ENCODE results near the gene PSME2.
A peak's percentile ranks its signal among the peaks of the same experiment; 100 is the strongest.

Gene PSME2

GRCh38 chr14:24114532-24115421 is 31.6 kb downstream of the PSME2 start, which contains the start of the genes DCAF11 and NRL:
Gene DCAF11 (plus strand): TSS chr14:24114777. CDS start chr14:24115595, 818 bp downstream.
Gene NRL (minus strand): TSS chr14:24114949. CDS start chr14:24082848, 32,101 bp downstream.
- peak within 1 kb of the TSS; percentile 96 for H3K4me3 ChIP-seq (ENCODE audit: low read depth, low read length)
- DNase-seq (ENCODE audit: low read depth, low spot score): peak; percentile 99
- ChIA-PET POLR2A (interaction anchor here (0.6 to 2.6 kb wide), 16 partner anchors 9 to 193 kb away, joined by 3 to 44 read pairs (median 5); partner anchors contain the start of genes CHMP4A, EMC9, IPO4 and IRF9), CTCF (interaction anchor here (0.7 to 4.7 kb wide), 14 partner anchors 19 to 193 kb away, joined by 3 to 30 read pairs (median 4); partner anchors contain the start of genes CARMIL3, CIDEB, EMC9 and IRF9)
- TF ChIP-seq CTCF (IDR thresholded peaks at IDR 0.05; ENCODE audit: insufficient read depth, low read length, missing control alignments): no peak

GRCh38 chr14:24113801-24114531 is 32.4 kb downstream of the PSME2 start:
- TF ChIP-seq CTCF (IDR thresholded peaks at IDR 0.05; ENCODE audit: insufficient read depth, low read length, missing control alignments): no peak
- ChIA-PET POLR2A (interaction anchor here (0.9 to 2.6 kb wide), 14 partner anchors 9 to 194 kb away, joined by 3 to 44 read pairs (median 6); partner anchors contain the start of genes EMC9, IRF9, PCK2 and PSME1), CTCF (interaction anchor here (0.6 to 4.7 kb wide), 13 partner anchors 17 to 194 kb away, joined by 3 to 30 read pairs (median 4); partner anchors contain the start of genes CARMIL3, CIDEB, EMC9 and IRF9)
- peak overlapping the region; percentile 73 for H3K4me3 ChIP-seq (ENCODE audit: low read depth, low read length)
- no peak for DNase-seq (ENCODE audit: low read depth, low spot score)

GRCh38 chr14:24113379-24113800 is 33.0 kb downstream of the PSME2 start:
- TF ChIP-seq CTCF (IDR thresholded peaks at IDR 0.05; ENCODE audit: insufficient read depth, low read length, missing control alignments): no peak
- no peak for DNase-seq (ENCODE audit: low read depth, low spot score)
- POLR2A ChIA-PET: interaction anchor here (1.5 to 2.6 kb wide), 6 partner anchors 8 to 55 kb away, joined by 4 to 44 read pairs (median 8); partner anchors contain the start of genes PCK2, PSME2 and RNF31
- CTCF ChIA-PET: interaction anchor here (0.6 to 4.7 kb wide), 9 partner anchors 16 to 194 kb away, joined by 3 to 30 read pairs (median 3); partner anchors contain the start of genes CIDEB, IRF9 and RABGGTA
- peak overlapping the region; percentile 73 for H3K4me3 ChIP-seq (ENCODE audit: low read depth, low read length)

GRCh38 chr14:24110523-24110922 is 35.9 kb downstream of the PSME2 start:
- no peak for TF ChIP-seq CTCF (IDR thresholded peaks at IDR 0.05; ENCODE audit: insufficient read depth, low read length, missing control alignments)
- POLR2A ChIA-PET: no interaction called here
- no peak for DNase-seq (ENCODE audit: low read depth, low spot score)
- CTCF ChIA-PET: interaction anchor here (0.8 to 7.7 kb wide), 13 partner anchors 8 to 187 kb away, joined by 3 to 247 read pairs (median 15); partner anchors contain the start of genes CARMIL3, EMC9, IRF9 and PCK2
- no peak overlapping the region for H3K4me3 ChIP-seq (ENCODE audit: low read depth, low read length)

GRCh38 chr14:24110060-24110459 is 36.4 kb downstream of the PSME2 start:
- TF ChIP-seq CTCF (IDR thresholded peaks at IDR 0.05; ENCODE audit: insufficient read depth, low read length, missing control alignments): no peak
- ChIA-PET CTCF (interaction anchor here (0.8 to 7.7 kb wide), 13 partner anchors 10 to 187 kb away, joined by 3 to 247 read pairs (median 15); partner anchors contain the start of genes CARMIL3, EMC9, IRF9 and PCK2), POLR2A (no interaction called here)

More at GRCh38 chr14:24110060-24110459, 36.4 kb downstream of the PSME2 start:
- H3K4me3 ChIP-seq (ENCODE audit: low read depth, low read length): no peak overlapping the region
- DNase-seq (ENCODE audit: low read depth, low spot score): no peak

All from AG04449 (cell line).